SK-N-MC (cell line): ENCODE data around the gene WNT3.

Source experiments
- EZH2 ChIP-seq: fragments of 200-600 bp; sonication (generic); IDR thresholded peaks from one replicate; pipeline ENCODE4 v1.6.1; 2017; ENCODE audit warnings: antibody characterized with exemption
- FOXP2 ChIP-seq: optimal IDR thresholded peaks from 2 replicates; pipeline ENCODE3; 2011; ENCODE audit warnings: mild to moderate bottlenecking, moderate library complexity; ENCODE audit not compliant: insufficient read depth; ENCODE audit errors: extremely low read length, control extremely low read depth
- POLR2AphosphoS5 ChIP-seq: IDR thresholded peaks from 2 replicates; pipeline ENCODE4 v1.6.1; 2012; ENCODE audit warnings: mild to moderate bottlenecking, low read depth, low read length, borderline replicate concordance

DNA sequence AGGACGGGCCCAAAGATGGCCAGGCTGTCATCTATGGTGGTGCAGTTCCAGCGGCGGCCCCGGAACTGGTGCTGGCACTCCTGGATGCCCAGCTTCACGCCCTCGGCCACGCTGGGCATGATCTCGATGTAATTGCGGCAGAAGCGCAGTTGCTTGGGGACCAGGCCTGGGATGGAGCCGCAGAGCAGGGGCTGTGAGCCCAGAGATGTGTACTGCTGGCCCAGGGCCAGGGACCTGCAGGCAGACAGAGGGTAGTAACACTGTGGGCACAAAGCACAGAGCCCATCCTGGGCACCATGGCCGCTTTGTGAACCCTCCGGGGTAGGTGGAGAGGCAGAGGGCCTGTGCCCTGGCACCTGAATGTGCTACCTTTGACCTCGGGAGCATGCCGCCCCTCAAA is 44.8 kb downstream of the WNT3 start:
- TF ChIP-seq EZH2: no peak
- TF ChIP-seq POLR2AphosphoS5: no peak
- no peak for TF ChIP-seq FOXP2
